Measurements from ENCODE around the gene GREM1. TPM values are rescaled to one million over a fixed set of nuclear protein-coding genes. Genes with fewer than 3 reads are reported as not detected.

Gene GREM1
- total RNA-seq, 1 experiment from 2014 or later, result 0.66 TPM

GRCh38 chr15:32682569-32682968 lies 35.2 kb upstream of the GREM1 start:
- no peak overlapping the region for H2AFZ ChIP-seq (ENCODE audit: low read depth, low read length, poor library complexity, severe bottlenecking)
- no peak overlapping the region for H3K9ac ChIP-seq (ENCODE audit: low read length)
- TF ChIP-seq SP1 (IDR thresholded peaks at IDR 0.05; ENCODE audit: low read depth), result no peak
- TF ChIP-seq SIN3A (IDR thresholded peaks at IDR 0.05; ENCODE audit: low read depth), result no peak
- TF ChIP-seq CTCF (IDR thresholded peaks at IDR 0.05 in 2 of 3, conservative IDR thresholded peaks at IDR 0.05 in 1 of 3; ENCODE audit: borderline replicate concordance in 1 of 3, insufficient read depth in 1 of 3, low read depth in 2 of 3, low read length in 2 of 3), result no peak
- no peak for TF ChIP-seq CBX3 (IDR thresholded peaks at IDR 0.05; ENCODE audit: low read depth)
- TF ChIP-seq POLR2AphosphoS5 (IDR thresholded peaks at IDR 0.05; ENCODE audit: low read depth, low read length), result no peak
- TF ChIP-seq JUND (IDR thresholded peaks at IDR 0.05), result no peak
- no peak for TF ChIP-seq REST (IDR thresholded peaks at IDR 0.05; ENCODE audit: low read depth)
- no peak for TF ChIP-seq ZNF274 (IDR thresholded peaks at IDR 0.05; ENCODE audit: low read depth, low read length)
- TF ChIP-seq FOSL1 (IDR thresholded peaks at IDR 0.05; ENCODE audit: low read depth), result no peak
- no peak for TF ChIP-seq EZH2 (IDR thresholded peaks at IDR 0.05)
- TF ChIP-seq YY1 (IDR thresholded peaks at IDR 0.05; ENCODE audit: extremely low read depth, insufficient replicate concordance, low read depth, low read length), result no peak
- no peak for TF ChIP-seq CEBPB (IDR thresholded peaks at IDR 0.05; ENCODE audit: low read depth)
- TF ChIP-seq ZFX (IDR thresholded peaks at IDR 0.05), result no peak
- no peak for TF ChIP-seq EGR1 (IDR thresholded peaks at IDR 0.05; ENCODE audit: low read depth)
- no peak for TF ChIP-seq ELF1 (IDR thresholded peaks at IDR 0.05; ENCODE audit: borderline replicate concordance, low read depth)
- no peak for TF ChIP-seq POLR2A (IDR thresholded peaks at IDR 0.05; ENCODE audit: borderline replicate concordance, extremely low read depth, insufficient read depth, insufficient read length)
- TF ChIP-seq RAD21 (IDR thresholded peaks at IDR 0.05; ENCODE audit: low read depth), result no peak
- H3K9me3 ChIP-seq (ENCODE audit: control insufficient read depth in 1 of 2, insufficient read depth in 1 of 2, low read depth in 1 of 2, low read length in 2 of 2), result no peaks in the 10 kb centered on the region
- ATAC-seq, result no peak
- no peak overlapping the region for H3K4me2 ChIP-seq (ENCODE audit: low read length)
- H3K9me2 ChIP-seq (ENCODE audit: insufficient read depth), result no peaks in the 10 kb centered on the region
- H3K27me3 ChIP-seq (ENCODE audit: insufficient read depth, low read length), result no peaks in the 10 kb centered on the region
- no peak for DNase-seq (ENCODE audit: low read depth, low spot score)
- H3K36me3 ChIP-seq (ENCODE audit: control insufficient read depth in 1 of 2, insufficient read depth in 2 of 2, low read length in 2 of 2), result no peaks in the 10 kb centered on the region
- intact Hi-C loops (cut with micrococcal nuclease), result no loop called here
- no peak overlapping the region for H3K27ac ChIP-seq (ENCODE audit: low read depth, low read length)
- H4K20me1 ChIP-seq (ENCODE audit: insufficient read depth), result no peaks in the 10 kb centered on the region
- ChIA-PET RAD21 (ENCODE audit: low non-redundant PET in 1 of 2, low total read pairs in 2 of 2, uncharacterized antibody in 2 of 2, unreplicated experiment in 2 of 2) (no interaction called here), CTCF (no interaction called here), POLR2A (no interaction called here)
- H3K4me1 ChIP-seq (ENCODE audit: control insufficient read depth in 1 of 2, insufficient read depth in 2 of 2, low read length in 2 of 2), result no peaks in the 10 kb centered on the region
- no peaks in the 10 kb centered on the region for H3K79me2 ChIP-seq (ENCODE audit: insufficient read depth, low read length)
- H3K4me3 ChIP-seq (replicated peaks in 1 of 2; ENCODE audit: low read depth in 1 of 2, low read length in 2 of 2), result no peak overlapping the region
- no TSS peak for BruUV-seq (replicated peaks)

All from HCT116 (cell line).